Measurements from ENCODE around the gene EEF2.
A peak's percentile ranks its signal among the peaks of the same experiment; 100 is the strongest.
"Not testable (repeated sequence)": the region's sequence is repeated elsewhere in the genome, so short reads cannot be mapped to it uniquely, and the experiment has no call there.

Gene EEF2

GRCh38 chr19:3969435-3970312, 15.6 kb downstream of the EEF2 start:
- DNase-seq (ENCODE audit: low spot score) (peak; percentile 97), FAIRE-seq (peak; percentile 89)

GRCh38 chr19:3968556-3969434, 16.5 kb downstream of the EEF2 start:
- FAIRE-seq (peak; percentile 91), DNase-seq (ENCODE audit: low spot score) (peak; percentile 99)

GRCh38 chr19:3967983-3968382, 17.3 kb downstream of the EEF2 start:
- not testable (repeated sequence) for DNase-seq (ENCODE audit: low spot score); FAIRE-seq

- no peak for FAIRE-seq
- no peak for DNase-seq (ENCODE audit: low spot score)
Observed at GRCh38 chr19:3966051-3967017, 18.9 kb downstream of the EEF2 start.

- FAIRE-seq: no peak
Observed at GRCh38 chr19:3964256-3965194, 20.7 kb downstream of the EEF2 start.

GRCh38 chr19:3963458-3964255, 21.6 kb downstream of the EEF2 start:
- FAIRE-seq (no peak), DNase-seq (ENCODE audit: low spot score) (no peak)

More at GRCh38 chr19:3964256-3965194, 20.7 kb downstream of the EEF2 start:
- DNase-seq (ENCODE audit: low spot score): no peak

GRCh38 chr19:3961007-3961406, 24.3 kb downstream of the EEF2 start:
- no peak for FAIRE-seq
- no peak for DNase-seq (ENCODE audit: low spot score)

GRCh38 chr19:3959766-3960131, 25.5 kb downstream of the EEF2 start:
- FAIRE-seq: no peak
- DNase-seq (ENCODE audit: low spot score): no peak

- no peak for DNase-seq (ENCODE audit: low spot score)
- FAIRE-seq: no peak
Observed at GRCh38 chr19:3958836-3959765, 26.2 kb downstream of the EEF2 start.

GRCh38 chr19:3955688-3956087, 29.6 kb downstream of the EEF2 start:
- DNase-seq (ENCODE audit: low spot score): no peak
- FAIRE-seq: no peak

GRCh38 chr19:3955276-3955675, 30.0 kb downstream of the EEF2 start:
- DNase-seq (ENCODE audit: low spot score); FAIRE-seq: not testable (repeated sequence)

- FAIRE-seq (no peak), DNase-seq (ENCODE audit: low spot score) (no peak)
Observed at GRCh38 chr19:3954107-3954506, 31.2 kb downstream of the EEF2 start.

GRCh38 chr19:3952755-3953276, 32.4 kb downstream of the EEF2 start:
- FAIRE-seq; DNase-seq (ENCODE audit: low spot score): not testable (repeated sequence)

GRCh38 chr19:3950871-3951861, 34.1 kb downstream of the EEF2 start:
- no peak for DNase-seq (ENCODE audit: low spot score)
- no peak for FAIRE-seq

GRCh38 chr19:3949997-3950859, 35.0 kb downstream of the EEF2 start:
- no peak for FAIRE-seq

GRCh38 chr19:3949294-3949693, 36.0 kb downstream of the EEF2 start:
- FAIRE-seq: no peak
- DNase-seq (ENCODE audit: low spot score): no peak

More at GRCh38 chr19:3949997-3950859, 35.0 kb downstream of the EEF2 start:
- DNase-seq (ENCODE audit: low spot score): no peak
